AG10803 (cell line): ENCODE measurements around the gene FRMD4A.
"Not testable (repeated sequence)": the region's sequence is repeated elsewhere in the genome, so short reads cannot be mapped to it uniquely, and the experiment has no call there.

ENCODE experiments used
- DNase-seq: peaks from one replicate; pipeline ENCODE4 v3.0.0; 2010; ENCODE audit warnings: low read depth
- H3K4me3 ChIP-seq: 2 replicates; pipeline ENCODE4 v1.5.1; 2011; ENCODE audit warnings: mild to moderate bottlenecking, low read length, control low read depth
- CTCF ChIP-seq: conservative IDR thresholded peaks from 2 replicates; pipeline ENCODE4 v1.5.1; 2011; ENCODE audit warnings: mild to moderate bottlenecking, low read length, control low read depth, inconsistent platforms

FRMD4A gene

GRCh38 chr10:13930120-13930519 is 400.6 kb downstream of the FRMD4A start:
- TF ChIP-seq CTCF = no peak
- peak; percentile 29 for DNase-seq
- no peak overlapping the region for H3K4me3 ChIP-seq

GRCh38 chr10:13928451-13928850 is 402.3 kb downstream of the FRMD4A start:
- no peak overlapping the region for H3K4me3 ChIP-seq
- no peak for DNase-seq
- TF ChIP-seq CTCF = no peak

- no peak for TF ChIP-seq CTCF
- no peak for DNase-seq
- H3K4me3 ChIP-seq = no peak overlapping the region
These were observed 404.5 kb downstream of the FRMD4A start for GRCh38 chr10:13925971-13926780.

- DNase-seq = peak; percentile 93
- H3K4me3 ChIP-seq = no peak overlapping the region
- no peak for TF ChIP-seq CTCF
These were observed 406.5 kb downstream of the FRMD4A start for GRCh38 chr10:13924040-13924725.

GRCh38 chr10:13922586-13922985 is 408.1 kb downstream of the FRMD4A start:
- peak; percentile 71 for DNase-seq

GRCh38 chr10:13921941-13922340 is 408.8 kb downstream of the FRMD4A start:
- no peak overlapping the region for H3K4me3 ChIP-seq
- TF ChIP-seq CTCF = no peak
- DNase-seq = no peak

More at GRCh38 chr10:13922586-13922985, 408.1 kb downstream of the FRMD4A start:
- no peak overlapping the region for H3K4me3 ChIP-seq
- no peak for TF ChIP-seq CTCF

GRCh38 chr10:13921131-13921530 is 409.6 kb downstream of the FRMD4A start:
- not testable (repeated sequence) for H3K4me3 ChIP-seq, DNase-seq
